H9 (cell line): ENCODE measurements around the gene C1orf52. TPM values are rescaled to one million over a fixed set of nuclear protein-coding genes. Genes with fewer than 3 reads are reported as not detected.

Experiments used
- DNase-seq: peaks from one replicate; pipeline ENCODE4 v3.0.0-alpha.2; 2017
- H2AFZ ChIP-seq: one replicate; pipeline ENCODE4 v1.6.1; 2013; ENCODE audit warnings: mild to moderate bottlenecking, low read length, control low read depth, moderate library complexity
- H2AK5ac ChIP-seq: 2 replicates; pipeline ENCODE4 v1.6.1; 2013; ENCODE audit warnings: low read length, control low read depth, mixed read lengths; ENCODE audit not compliant: insufficient read length
- H2BK120ac ChIP-seq: one replicate; pipeline ENCODE4 v1.6.1; 2013; ENCODE audit warnings: low read depth, mild to moderate bottlenecking, low read length, control low read depth, inconsistent platforms; ENCODE audit not compliant: poor library complexity, severe bottlenecking
- H2BK12ac ChIP-seq: 2 replicates; pipeline ENCODE4 v1.6.1; 2013; ENCODE audit warnings: low read length, control low read depth, mixed read lengths, low read depth; ENCODE audit not compliant: insufficient read length
- H2BK15ac ChIP-seq: 2 replicates; pipeline ENCODE4 v1.6.1; 2013; ENCODE audit warnings: low read depth, low read length, control low read depth
- H2BK20ac ChIP-seq: one replicate; pipeline ENCODE4 v1.6.1; 2013; ENCODE audit warnings: low read depth, mild to moderate bottlenecking, low read length, control low read depth, inconsistent platforms; ENCODE audit not compliant: poor library complexity, severe bottlenecking
- H2BK5ac ChIP-seq: 2 replicates; pipeline ENCODE4 v1.6.1; 2013; ENCODE audit warnings: low read length, control low read depth, mixed read lengths; ENCODE audit not compliant: insufficient read length
- H3K14ac ChIP-seq: 2 replicates; pipeline ENCODE4 v1.6.1; 2013; ENCODE audit warnings: low read length, control low read depth; ENCODE audit not compliant: insufficient read depth
- H3K18ac ChIP-seq: 2 replicates; pipeline ENCODE4 v1.6.1; 2013; ENCODE audit warnings: low read depth, mild to moderate bottlenecking, mixed read lengths, low read length, control low read depth; ENCODE audit not compliant: insufficient read length
- H3K23ac ChIP-seq: 2 replicates; pipeline ENCODE4 v1.6.1; 2013; ENCODE audit warnings: low read length, control low read depth, mixed read lengths, low read depth; ENCODE audit not compliant: insufficient read length
- H3K23me2 ChIP-seq: 2 replicates; pipeline ENCODE4 v1.6.1; 2013; ENCODE audit warnings: low read depth, mild to moderate bottlenecking, mixed read lengths, low read length, control low read depth; ENCODE audit not compliant: insufficient read length, poor library complexity, severe bottlenecking
- H3K27ac ChIP-seq: 2 replicates; pipeline ENCODE4 v1.5.1; 2013; ENCODE audit warnings: low read length, control low read depth, mixed read lengths, low read depth; ENCODE audit not compliant: insufficient read length
- H3K27me3 ChIP-seq: 2 replicates; pipeline ENCODE4 v1.6.1; 2013; ENCODE audit warnings: low read length, control low read depth, inconsistent platforms; ENCODE audit not compliant: insufficient read depth
- H3K4ac ChIP-seq: 2 replicates; pipeline ENCODE4 v1.6.1; 2013; ENCODE audit warnings: low read depth, mild to moderate bottlenecking, control low read depth, inconsistent platforms, low read length, moderate library complexity
- H3K4me1 ChIP-seq: 2 replicates; pipeline ENCODE4 v1.6.1; 2013; ENCODE audit warnings: low read length, control low read depth, inconsistent platforms; ENCODE audit not compliant: insufficient read depth
- H3K4me2 ChIP-seq: 2 replicates; pipeline ENCODE4 v1.6.1; 2013; ENCODE audit warnings: low read length, control low read depth, mixed read lengths; ENCODE audit not compliant: insufficient read length, insufficient read depth
- H3K56ac ChIP-seq: 2 replicates; pipeline ENCODE4 v1.6.1; 2013; ENCODE audit warnings: low read depth, mild to moderate bottlenecking, mixed read lengths, low read length, control low read depth; ENCODE audit not compliant: insufficient read length
- H3K79me1 ChIP-seq: 2 replicates; pipeline ENCODE4 v1.6.1; 2013; ENCODE audit warnings: low read depth, mild to moderate bottlenecking, moderate library complexity, low read length, control low read depth, inconsistent platforms; ENCODE audit not compliant: insufficient read depth, poor library complexity, severe bottlenecking
- H3K79me2 ChIP-seq: 2 replicates; pipeline ENCODE4 v1.6.1; 2013; ENCODE audit warnings: low read length, control low read depth, inconsistent platforms; ENCODE audit not compliant: insufficient read depth
- H3K9ac ChIP-seq: 2 replicates; pipeline ENCODE4 v1.6.1; 2013; ENCODE audit warnings: low read length, control low read depth, mixed read lengths; ENCODE audit not compliant: insufficient read length; ENCODE audit errors: extremely low read depth
- H3K9me3 ChIP-seq: one replicate; pipeline ENCODE4 v1.6.1; 2013; ENCODE audit warnings: low read depth, low read length, inconsistent platforms; ENCODE audit not compliant: control insufficient read depth
- H3T11ph ChIP-seq: one replicate; pipeline ENCODE4 v1.6.1; 2013; ENCODE audit warnings: mild to moderate bottlenecking, low read length, control low read depth, inconsistent platforms
- H4K20me1 ChIP-seq: one replicate; pipeline ENCODE4 v1.6.1; 2013; ENCODE audit not compliant: control insufficient read depth, insufficient read length, insufficient read depth
- H4K5ac ChIP-seq: 2 replicates; pipeline ENCODE4 v1.6.1; 2013; ENCODE audit warnings: low read depth, mild to moderate bottlenecking, mixed read lengths, low read length, control low read depth; ENCODE audit not compliant: insufficient read length
- H4K8ac ChIP-seq: replicated peaks from 2 replicates; pipeline ENCODE4 v1.6.1; 2013; ENCODE audit warnings: low read length, control low read depth, mixed read lengths, low read depth; ENCODE audit not compliant: insufficient read length
- H4K91ac ChIP-seq: 2 replicates; pipeline ENCODE4 v1.6.1; 2013; ENCODE audit warnings: low read depth, mild to moderate bottlenecking, moderate library complexity, mixed read lengths, low read length, control low read depth; ENCODE audit not compliant: insufficient read length
- H3K27ac Mint-ChIP-seq, 3 experiments: 2 replicates in 2 of 3; 3 replicates in 1 of 3; pipeline ENCODE4 v1.8.0; 2020 to 2021; ENCODE audit warnings: mixed read lengths in 3 of 3, mild to moderate bottlenecking in 1 of 3, moderate library complexity in 1 of 3
- H3K27me3 Mint-ChIP-seq: 2 replicates; pipeline ENCODE4 v1.8.0; 2021; ENCODE audit warnings: low read depth, mild to moderate bottlenecking, moderate library complexity, mixed read lengths
- H3K36me3 Mint-ChIP-seq, 3 experiments: 2 replicates in 2 of 3; 3 replicates in 1 of 3; pipeline ENCODE4 v1.8.0; 2020 to 2021; ENCODE audit warnings: low read depth in 3 of 3, mixed read lengths in 3 of 3; ENCODE audit not compliant: insufficient read depth in 1 of 3
- H3K4me1 Mint-ChIP-seq, 2 experiments: 2 replicates each; pipeline ENCODE4 v1.8.0; 2020; ENCODE audit warnings: mixed read lengths in 2 of 2
- H3K4me3 Mint-ChIP-seq, 2 experiments: 2 replicates in 1 of 2; 3 replicates in 1 of 2; pipeline ENCODE4 v1.8.0; 2020 to 2021; ENCODE audit warnings: mild to moderate bottlenecking in 2 of 2, mixed read lengths in 2 of 2, moderate library complexity in 1 of 2
- H3K9me3 Mint-ChIP-seq, 2 experiments: 2 replicates in 1 of 2; 3 replicates in 1 of 2; pipeline ENCODE4 v1.8.0; 2020; ENCODE audit warnings: mild to moderate bottlenecking in 2 of 2, mixed read lengths in 2 of 2, moderate library complexity in 1 of 2
- CTCF ChIP-seq: fragments of 200-600 bp; sonication (generic); conservative IDR thresholded peaks from 3 replicates; pipeline ENCODE4 v1.8.0; 2021; ENCODE audit warnings: antibody characterized with exemption, mild to moderate bottlenecking
- WGBS: extraction: QIAGEN DNeasy Blood & Tissue Kit; methylation state at CpG from one replicate; pipeline ENCODE4 v1.1.7; 2013; ENCODE audit warnings: missing lambda C conversion rate, low lambda C conversion rate, mixed read lengths; ENCODE audit not compliant: insufficient read length; ENCODE audit errors: extremely low coverage; 5-methylcytosine and 5-hydroxymethylcytosine counted together
- total RNA-seq: library from RNA; stranded (reverse); gene quantifications from 2 replicates; pipeline ENCODE4 v1.2.1, GENCODE V29; 2021

The C1orf52 gene
- total RNA-seq, 1 experiment from 2014 or later: 45.1 TPM

- H3K36me3 Mint-ChIP-seq: no peaks in the 10 kb centered on the region
- no peaks in the 10 kb centered on the region for H3K9me3 ChIP-seq
- H3K4me3 Mint-ChIP-seq: no peak overlapping the region
- H3K18ac ChIP-seq: no peak overlapping the region
- no peak for DNase-seq
- H3K9me3 Mint-ChIP-seq: no peaks in the 10 kb centered on the region
- H4K91ac ChIP-seq: no peak overlapping the region
- H3K4me2 ChIP-seq: no peak overlapping the region
- H2BK15ac ChIP-seq: no peak overlapping the region
- no CpG with 5 or more reads among the region's 2 CpGs for WGBS
- H3K79me1 ChIP-seq: no peaks in the 10 kb centered on the region
- no peak overlapping the region for H3K56ac ChIP-seq
- no peak overlapping the region for H3K23ac ChIP-seq
- no peak overlapping the region for H3T11ph ChIP-seq
- no peaks in the 10 kb centered on the region for H3K79me2 ChIP-seq
- no peak overlapping the region for H3K9ac ChIP-seq
- TF ChIP-seq CTCF: no peak
- H3K27me3 Mint-ChIP-seq: no peaks in the 10 kb centered on the region
- no peak overlapping the region for H2BK120ac ChIP-seq
- H2BK12ac ChIP-seq: no peak overlapping the region
- no peaks in the 10 kb centered on the region for H3K4me1 Mint-ChIP-seq
- no peak overlapping the region for H3K27ac ChIP-seq
- no peak overlapping the region for H3K27ac Mint-ChIP-seq
- no peak overlapping the region for H2BK5ac ChIP-seq
- H3K27me3 ChIP-seq: no peaks in the 10 kb centered on the region
- H3K23me2 ChIP-seq: no peaks in the 10 kb centered on the region
- H2AFZ ChIP-seq: no peak overlapping the region
- H4K5ac ChIP-seq: no peak overlapping the region
- no peak overlapping the region for H4K8ac ChIP-seq
- H3K14ac ChIP-seq: no peak overlapping the region
- no peaks in the 10 kb centered on the region for H3K4me1 ChIP-seq
- no peak overlapping the region for H2BK20ac ChIP-seq
- no peak overlapping the region for H3K4ac ChIP-seq
- H2AK5ac ChIP-seq: no peak overlapping the region
- H4K20me1 ChIP-seq: no peaks in the 10 kb centered on the region
Measured at GRCh38 chr1:85290826-85291225, 31.4 kb upstream of the C1orf52 start.
